ENCODE data around the gene NR5A2. TPM values are rescaled to one million over a fixed set of nuclear protein-coding genes. Genes with fewer than 3 reads are reported as not detected.

NR5A2 gene
- total RNA-seq, 6 donors from 2014 or later: under 0.01 to 7.8 (median 2.1) TPM

GRCh38 chr1:200224315-200224714 lies 196.8 kb downstream of the NR5A2 start:
- 93 to 94% methylated on average over 4 of the region's 4 CpGs for WGBS, 2 donors
- no peak for ATAC-seq (ENCODE audit: low FRiP score in 2 of 2)
- no peak for TF ChIP-seq POLR2AphosphoS5 (IDR thresholded peaks at IDR 0.05)
- no peak for TF ChIP-seq CTCF (IDR thresholded peaks at IDR 0.05)
- no peak for TF ChIP-seq POLR2A (IDR thresholded peaks at IDR 0.05)

GRCh38 chr1:200226268-200226968 lies 198.9 kb downstream of the NR5A2 start:
- 38 to 45% methylated on average over 11 of the region's 11 CpGs for WGBS, 2 donors
- Histone ChIP-seq H3K4me1 (peaks cover 0 to 12% (median 7%) of the 10 kb centered on the region in 4 donors), H3K27me3 (no peaks in the 10 kb centered on the region), H3K27ac (no peak overlapping the region), H3K36me3 (no peaks in the 10 kb centered on the region), H3K4me3 (no peak overlapping the region), H3K9me3 (no peaks in the 10 kb centered on the region)
- ATAC-seq (ENCODE audit: low FRiP score in 2 of 2) (no peak), DNase-seq (no peak)
- no peak for TF ChIP-seq POLR2AphosphoS5 (IDR thresholded peaks at IDR 0.05)

More at GRCh38 chr1:200224315-200224714, 196.8 kb downstream of the NR5A2 start:
- no peak overlapping the region for H3K4me3 ChIP-seq
- H3K27ac ChIP-seq: no peak overlapping the region
- H3K4me1 ChIP-seq: peaks cover 0 to 10% (median 6%) of the 10 kb centered on the region in 4 donors
- H3K27me3 ChIP-seq: no peaks in the 10 kb centered on the region
- no peaks in the 10 kb centered on the region for H3K9me3 ChIP-seq
- H3K36me3 ChIP-seq: no peaks in the 10 kb centered on the region
- DNase-seq: no peak

- Histone ChIP-seq H3K4me1 (peaks cover 0 to 17% (median 7%) of the 10 kb centered on the region in 4 donors), H3K27ac (no peak overlapping the region), H3K9me3 (no peaks in the 10 kb centered on the region), H3K4me3 (no peak overlapping the region), H3K27me3 (no peaks in the 10 kb centered on the region), H3K36me3 (no peaks in the 10 kb centered on the region)
- ATAC-seq (ENCODE audit: low FRiP score in 2 of 2) (no peak), DNase-seq (no peak)
- TF ChIP-seq CTCF (IDR thresholded peaks at IDR 0.05) (no peak), POLR2AphosphoS5 (IDR thresholded peaks at IDR 0.05) (no peak), POLR2A (IDR thresholded peaks at IDR 0.05) (no peak), EP300 (IDR thresholded peaks at IDR 0.05) (no peak)
- whole genome bisulfite sequencing, 2 donors: 85 to 96% methylated on average over 1 of the region's 1 CpG
Measured at GRCh38 chr1:200226969-200227303, 199.4 kb downstream of the NR5A2 start.

Small RNAs within 50 kb of the gene (small RNA-seq; reads per million reads assigned to genes)
- gene RNU6-570P (0 reads per million in 4 donors), gene RNU6-609P (0 reads per million in 4 donors), gene RNU6-716P (0 reads per million in 4 donors)
